Stimulated activated CD4-positive, alpha-beta T cell treated with anti-CD3 and anti-CD28 coated beads, Interleukin-2, amount 100 ng/mL, for 4 hours (primary cell): ENCODE measurements around the gene GBA2.
A peak's percentile ranks its signal among the peaks of the same experiment; 100 is the strongest.

Experiments used
- DNase-seq: peaks from one replicate; pipeline ENCODE4 v3.0.0-alpha.2; 2020; ENCODE audit warnings: low read depth

Gene GBA2

DNA sequence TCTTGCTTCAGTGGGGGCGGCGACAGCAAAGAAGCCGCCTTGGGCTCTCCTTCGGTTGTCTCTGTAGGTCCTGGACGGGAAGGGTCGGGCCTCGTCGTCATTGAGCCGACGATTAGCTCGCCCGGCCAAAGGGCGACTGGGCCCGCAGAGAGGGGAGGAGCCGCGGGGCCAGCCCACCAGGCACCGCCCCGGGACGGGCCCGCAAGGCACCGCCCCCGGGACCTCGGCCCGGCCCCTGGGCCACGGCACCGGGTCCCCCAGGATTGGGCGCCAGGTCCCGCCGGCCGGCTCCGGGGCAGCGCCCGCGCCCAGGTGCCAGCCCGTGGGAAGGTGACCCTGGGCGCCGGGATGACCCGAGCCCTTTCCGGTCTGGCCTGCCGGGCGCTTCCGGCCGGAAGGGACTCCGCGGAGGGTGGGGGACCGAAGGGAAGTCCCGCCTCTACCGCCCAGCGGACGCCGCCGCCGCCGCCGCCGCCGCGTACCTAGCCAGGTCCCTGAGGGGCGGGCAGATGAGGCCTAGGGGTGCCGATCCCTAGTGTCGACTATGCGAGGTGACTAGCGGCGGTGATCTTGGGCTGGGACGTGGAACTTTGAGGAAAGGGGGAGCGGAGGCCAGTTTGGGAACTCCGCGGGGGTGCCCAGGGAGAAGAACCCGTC lies at the start of gene GBA2, which contains the start of gene RGP1:
GBA2 (minus strand) TSS at position 371 of the 657 bp plus-strand sequence. CDS start 524 bp downstream, outside the sequence.
RGP1 (plus strand) TSS at position 430 of the 657 bp plus-strand sequence. CDS start 469 bp downstream, outside the sequence.
- no peak for DNase-seq

DNA sequence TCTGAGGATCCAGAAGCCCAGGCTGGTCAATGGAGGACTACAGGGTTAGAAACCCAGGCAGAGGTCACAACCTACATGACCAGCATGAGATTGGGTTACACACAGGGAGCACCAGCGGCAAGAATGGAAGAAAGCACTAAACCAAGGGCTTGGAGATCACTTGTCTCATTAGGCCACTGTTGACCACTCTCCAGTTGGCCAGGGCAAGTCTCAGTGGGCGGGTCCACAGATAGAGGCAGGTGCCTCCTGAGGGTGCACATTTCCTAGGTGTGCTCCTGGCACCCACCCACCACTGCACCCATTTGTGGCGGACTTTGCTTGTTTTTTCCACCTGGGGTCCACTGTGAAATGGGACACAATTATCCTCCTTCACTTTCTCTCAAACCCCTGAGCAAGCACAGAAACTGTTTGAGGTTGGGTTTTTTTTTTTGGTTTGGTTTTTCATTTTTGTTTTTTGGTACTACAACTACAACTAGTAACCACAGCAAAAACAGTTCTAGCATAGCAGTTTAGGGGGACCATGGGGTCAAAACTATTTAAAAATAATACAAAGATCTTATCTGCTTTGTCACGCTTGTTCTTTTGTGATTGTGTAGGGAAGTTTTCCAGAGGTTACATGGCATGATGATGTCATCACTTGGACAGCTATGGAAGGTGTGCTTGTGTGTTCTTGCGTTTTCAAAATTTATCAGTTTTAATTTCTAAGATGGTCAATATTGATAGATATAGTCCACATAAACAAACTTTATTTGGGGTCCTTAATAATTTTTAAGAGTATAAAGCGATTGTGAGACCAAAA lies 48.5 kb upstream of the GBA2 start:
- no peak for DNase-seq

DNA sequence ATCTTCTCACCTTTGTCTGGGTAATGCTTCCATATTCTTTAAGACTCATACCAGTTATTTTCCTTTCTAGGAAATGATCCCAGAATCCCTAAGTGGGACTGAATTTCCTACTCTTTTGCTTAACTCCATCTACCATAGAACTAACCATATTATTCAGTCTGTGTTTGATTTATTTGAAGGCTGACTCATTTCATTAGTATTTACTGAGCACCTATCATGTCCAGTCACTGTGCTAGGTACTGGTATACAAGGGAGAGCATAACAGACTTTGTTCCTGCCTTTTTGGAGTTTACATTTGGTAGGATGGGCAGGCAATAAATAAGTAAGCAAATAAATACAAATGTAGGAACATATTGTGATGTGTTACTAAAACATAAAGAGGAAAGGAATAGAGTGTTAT lies 46.7 kb upstream of the GBA2 start:
- no peak for DNase-seq

DNA sequence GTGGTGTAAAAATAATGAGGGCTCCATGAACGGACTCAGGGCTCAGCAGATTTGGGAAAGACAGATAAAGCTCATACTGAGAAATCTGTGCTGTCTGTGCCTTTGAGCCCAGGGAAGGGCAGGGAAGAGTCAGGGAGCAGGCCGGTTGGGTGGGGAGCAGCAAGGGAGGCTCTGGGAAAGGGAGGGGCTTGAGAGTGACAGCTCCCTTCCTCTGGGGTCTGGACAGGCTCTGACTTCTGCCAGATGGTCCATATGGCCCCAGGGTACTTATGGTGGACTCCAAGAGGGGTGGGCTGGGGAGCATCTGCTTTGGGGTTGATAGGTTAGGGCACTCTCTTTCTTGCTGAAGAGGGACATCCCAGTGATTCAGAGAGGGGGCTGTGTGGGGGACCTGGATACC lies 44.4 kb upstream of the GBA2 start:
- DNase-seq = no peak

DNA sequence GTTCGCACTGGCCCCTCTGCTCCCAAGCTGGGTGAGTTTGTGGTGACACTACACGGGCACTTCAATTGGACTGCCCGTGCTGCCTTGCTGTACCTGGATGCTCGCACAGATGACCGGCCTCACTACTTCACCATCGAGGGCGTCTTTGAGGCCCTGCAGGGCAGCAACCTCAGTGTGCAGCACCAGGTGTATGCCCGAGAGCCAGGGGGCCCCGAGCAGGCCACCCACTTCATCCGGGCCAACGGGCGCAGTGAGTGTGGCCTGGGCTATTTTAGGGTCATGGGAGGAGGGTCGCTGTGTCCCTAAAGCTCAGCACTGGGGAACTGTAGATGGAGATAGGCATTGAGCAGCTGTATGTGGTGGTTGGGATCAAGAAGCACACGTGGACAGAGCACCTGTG lies 43.8 kb upstream of the GBA2 start:
- DNase-seq = no peak

DNA sequence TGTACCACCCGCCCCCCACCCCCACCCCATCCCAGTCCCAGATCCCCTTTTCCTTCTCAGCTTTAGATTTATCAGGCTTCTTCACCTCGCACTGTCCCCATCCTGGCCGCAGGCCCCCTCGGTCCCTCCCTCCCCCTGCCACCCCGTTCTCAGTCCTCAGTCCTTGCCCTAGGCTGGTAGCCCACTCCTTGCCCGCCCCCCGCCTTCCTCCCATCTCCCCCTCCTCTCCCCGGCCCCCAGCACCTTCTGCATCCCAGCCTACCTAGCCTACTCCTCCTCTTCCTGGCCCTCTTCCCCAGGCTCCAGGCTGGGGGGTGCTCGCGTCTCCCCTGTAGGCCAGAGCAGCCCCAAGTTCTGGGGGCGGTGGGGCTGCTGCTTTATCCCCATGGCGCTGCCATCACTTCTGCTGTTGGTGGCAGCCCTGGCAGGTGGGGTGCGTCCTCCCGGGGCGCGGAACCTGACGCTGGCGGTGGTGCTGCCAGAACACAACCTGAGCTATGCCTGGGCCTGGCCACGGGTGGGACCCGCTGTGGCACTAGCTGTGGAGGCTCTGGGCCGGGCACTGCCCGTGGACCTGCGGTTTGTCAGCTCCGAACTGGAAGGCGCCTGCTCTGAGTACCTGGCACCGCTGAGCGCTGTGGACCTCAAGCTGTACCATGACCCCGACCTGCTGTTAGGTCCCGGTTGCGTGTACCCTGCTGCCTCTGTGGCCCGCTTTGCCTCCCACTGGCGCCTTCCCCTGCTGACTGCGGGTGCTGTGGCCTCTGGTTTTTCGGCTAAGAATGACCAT lies 43.2 kb upstream of the GBA2 start:
- DNase-seq = no peak

DNA sequence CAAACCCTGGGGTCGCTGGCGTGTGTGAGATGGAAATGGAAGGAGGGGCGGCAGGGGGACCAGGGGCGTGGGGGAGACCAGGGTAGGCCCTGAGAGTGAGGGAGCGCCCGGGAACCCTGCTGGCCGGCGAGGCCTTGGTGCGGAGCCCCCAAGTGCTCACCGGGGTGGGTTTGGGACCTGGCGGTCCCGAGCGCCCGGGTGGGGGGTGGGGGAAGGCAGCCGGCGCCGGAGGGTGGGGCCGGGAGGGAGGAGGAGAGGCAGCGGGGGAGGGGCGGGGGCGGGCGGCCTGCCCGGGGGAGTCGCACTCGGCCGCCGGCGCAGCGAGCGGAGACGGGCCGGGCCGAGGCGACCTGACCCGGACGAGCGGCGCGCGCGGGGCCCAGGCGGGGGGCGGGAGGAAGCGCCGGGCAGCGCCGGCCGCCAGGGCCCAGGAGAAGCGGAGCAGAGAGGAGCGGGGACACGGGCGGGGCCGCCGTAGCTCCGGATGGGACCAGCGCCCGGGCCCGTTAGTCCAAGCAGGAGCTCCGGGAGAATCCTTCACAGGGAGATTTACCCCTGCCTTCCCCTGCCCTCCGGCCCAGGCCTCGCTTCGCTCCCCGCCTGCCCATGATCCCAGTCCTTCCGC lies 42.4 kb upstream of the GBA2 start, which contains the start of gene NPR2:
NPR2 (plus strand) TSS at position 295 of the 625 bp plus-strand sequence. CDS start 818 bp downstream, outside the sequence.
- DNase-seq = no peak

DNA sequence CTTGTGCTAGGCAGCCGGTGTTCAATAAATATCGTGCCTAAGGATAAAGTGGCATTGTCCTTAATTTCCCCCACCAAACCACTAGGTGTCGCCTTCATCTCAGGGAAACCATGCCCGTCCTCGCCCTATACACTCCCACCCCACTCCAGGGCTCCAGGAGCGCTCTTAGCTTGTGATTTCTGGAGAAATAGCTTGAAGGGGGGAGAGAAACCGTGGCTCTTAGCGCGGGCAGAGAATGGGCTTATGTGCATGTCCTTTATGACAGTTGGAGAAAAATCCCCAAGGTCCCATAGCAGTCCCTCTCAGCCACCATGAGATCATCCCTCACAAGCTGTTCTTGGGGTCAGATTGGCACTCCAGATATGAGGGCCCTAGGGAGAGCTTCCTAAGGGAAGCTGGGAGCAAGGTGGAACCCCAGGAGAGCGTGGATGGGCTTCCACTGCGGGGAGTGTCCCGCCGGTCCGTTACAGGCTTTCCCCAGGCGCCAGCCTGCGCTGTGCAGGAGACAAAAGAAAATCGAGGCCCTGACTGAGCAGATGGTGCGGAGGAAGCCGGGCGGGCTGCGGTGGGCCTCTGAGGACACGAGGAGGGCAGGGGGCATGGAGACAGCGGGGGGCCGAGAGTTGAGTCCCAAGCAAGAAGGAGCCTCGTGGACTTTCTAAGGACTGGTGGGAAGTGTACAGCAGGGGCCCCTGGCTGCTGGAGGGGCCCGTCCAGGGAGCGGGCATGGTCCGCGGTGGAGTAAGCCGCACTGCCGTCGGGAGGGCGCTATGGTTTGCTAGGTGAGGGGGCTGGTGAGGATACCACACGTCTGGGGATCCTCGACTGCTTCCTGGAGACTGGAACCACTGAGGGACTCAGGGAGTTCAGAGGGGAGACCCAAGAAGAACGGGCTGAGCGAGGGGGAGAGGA lies 41.6 kb upstream of the GBA2 start:
- DNase-seq = peak; percentile 44

DNA sequence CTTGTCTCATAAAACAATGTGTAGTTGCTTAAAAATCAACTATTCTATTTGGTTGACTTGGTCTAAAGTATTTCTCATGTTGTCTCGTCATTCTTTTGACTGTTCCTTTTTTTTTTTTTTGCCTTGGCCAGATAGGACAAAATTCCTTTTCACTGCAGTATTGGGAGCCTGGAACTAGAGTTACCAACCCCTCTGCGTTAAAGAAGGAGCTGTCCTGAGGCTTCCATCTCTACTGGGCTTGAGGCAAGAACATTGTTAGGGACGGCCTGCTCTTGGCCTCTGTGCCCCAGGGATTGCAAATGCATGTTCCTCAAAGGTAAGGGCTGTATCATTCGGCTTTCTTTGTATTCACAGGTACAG lies 41.0 kb upstream of the GBA2 start:
- no peak for DNase-seq

DNA sequence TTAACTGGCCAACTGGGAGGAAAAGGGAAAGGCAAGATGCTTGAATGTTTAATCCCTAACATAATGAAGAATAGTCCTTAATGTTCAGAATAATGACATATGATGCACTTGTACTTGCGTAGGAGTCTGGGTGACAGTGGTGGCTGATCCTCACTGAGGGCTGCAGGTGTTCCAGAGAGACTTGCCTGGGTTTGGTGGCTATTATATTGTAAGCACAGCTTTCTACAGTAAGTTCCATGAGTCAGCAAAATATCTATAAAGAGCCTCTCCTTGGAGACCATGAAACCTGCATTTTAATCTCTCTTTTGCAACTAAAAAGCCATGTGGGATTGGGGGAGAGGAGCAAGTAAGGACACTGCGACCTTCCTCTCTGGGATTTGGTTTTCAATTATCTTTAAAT lies 40.5 kb upstream of the GBA2 start:
- DNase-seq = no peak

DNA sequence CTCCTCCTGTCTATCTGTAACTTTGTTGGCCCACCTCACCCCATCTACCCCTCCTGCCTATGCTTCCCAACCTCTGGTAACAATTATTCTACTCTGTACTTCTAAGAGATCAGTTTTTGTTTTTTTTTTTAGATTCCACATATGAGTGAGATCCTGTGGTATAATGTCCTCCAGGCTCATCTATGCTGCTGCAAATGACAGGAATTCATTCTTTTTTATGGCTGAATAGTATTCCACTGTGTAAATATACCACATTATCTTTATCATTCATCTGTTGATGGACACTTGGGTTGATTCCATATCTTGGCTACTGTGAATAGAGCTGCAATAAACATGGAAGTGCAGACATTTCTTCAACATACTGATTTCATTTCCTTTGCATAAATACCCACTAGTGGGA lies 34.4 kb upstream of the GBA2 start:
- DNase-seq = no peak

DNA sequence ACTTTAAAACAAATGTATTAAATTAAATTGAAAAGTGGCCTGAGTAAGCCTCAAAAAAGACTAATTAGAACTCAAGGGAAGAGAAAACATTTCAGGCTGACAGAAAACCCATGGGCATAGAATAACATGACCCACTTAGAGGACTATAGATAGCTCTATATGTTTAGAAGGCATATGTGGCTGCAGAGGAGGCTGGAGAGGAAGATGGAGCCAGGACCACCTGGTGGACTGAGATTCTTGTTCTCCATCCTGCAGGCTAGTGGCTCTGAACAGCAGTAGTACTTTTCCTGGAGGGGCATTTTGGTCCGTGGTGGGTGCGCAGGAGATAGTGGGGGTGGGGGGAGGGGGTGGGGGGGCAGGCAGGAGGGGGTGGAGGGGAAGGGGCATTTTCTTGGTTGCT lies 32.0 kb upstream of the GBA2 start:
- DNase-seq = no peak

DNA sequence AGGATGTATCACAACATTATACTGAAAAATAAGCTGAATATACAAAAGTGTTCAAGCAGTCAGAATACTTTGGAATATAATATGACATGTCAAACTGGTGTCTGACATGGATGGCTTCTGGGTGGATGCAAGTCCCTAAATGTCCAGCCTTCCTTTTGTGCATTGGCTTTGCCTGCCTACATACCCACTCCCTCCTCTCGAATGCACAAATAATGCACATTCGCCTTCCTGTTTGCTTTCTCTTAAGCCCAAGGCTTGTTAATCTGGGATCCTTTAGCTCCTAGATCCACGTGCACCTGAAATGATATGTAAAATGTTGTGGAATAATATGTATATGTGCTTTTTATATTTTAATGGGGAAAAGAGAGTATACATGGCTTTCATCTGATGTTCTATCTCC lies 29.5 kb upstream of the GBA2 start:
- DNase-seq = no peak

DNA sequence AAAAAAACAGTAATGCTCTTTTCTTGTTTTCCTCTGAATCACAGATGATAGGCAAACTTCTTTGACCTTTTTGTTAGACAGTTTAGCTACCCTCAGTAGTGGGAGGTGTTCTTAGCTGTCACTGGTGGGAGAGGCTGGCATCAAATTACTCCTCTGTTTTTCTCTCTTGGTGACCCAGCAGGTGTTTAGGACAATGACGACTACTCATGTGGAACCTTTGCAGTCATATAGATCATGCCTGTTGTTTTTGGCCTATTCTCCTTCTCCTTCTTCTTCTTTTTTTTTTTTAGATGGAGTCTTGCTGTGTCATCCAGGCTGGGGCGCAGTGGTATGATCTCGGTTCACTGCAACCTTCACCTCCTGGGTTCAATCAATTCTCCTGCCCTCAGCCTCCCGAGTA lies 27.0 kb upstream of the GBA2 start:
- no peak for DNase-seq

DNA sequence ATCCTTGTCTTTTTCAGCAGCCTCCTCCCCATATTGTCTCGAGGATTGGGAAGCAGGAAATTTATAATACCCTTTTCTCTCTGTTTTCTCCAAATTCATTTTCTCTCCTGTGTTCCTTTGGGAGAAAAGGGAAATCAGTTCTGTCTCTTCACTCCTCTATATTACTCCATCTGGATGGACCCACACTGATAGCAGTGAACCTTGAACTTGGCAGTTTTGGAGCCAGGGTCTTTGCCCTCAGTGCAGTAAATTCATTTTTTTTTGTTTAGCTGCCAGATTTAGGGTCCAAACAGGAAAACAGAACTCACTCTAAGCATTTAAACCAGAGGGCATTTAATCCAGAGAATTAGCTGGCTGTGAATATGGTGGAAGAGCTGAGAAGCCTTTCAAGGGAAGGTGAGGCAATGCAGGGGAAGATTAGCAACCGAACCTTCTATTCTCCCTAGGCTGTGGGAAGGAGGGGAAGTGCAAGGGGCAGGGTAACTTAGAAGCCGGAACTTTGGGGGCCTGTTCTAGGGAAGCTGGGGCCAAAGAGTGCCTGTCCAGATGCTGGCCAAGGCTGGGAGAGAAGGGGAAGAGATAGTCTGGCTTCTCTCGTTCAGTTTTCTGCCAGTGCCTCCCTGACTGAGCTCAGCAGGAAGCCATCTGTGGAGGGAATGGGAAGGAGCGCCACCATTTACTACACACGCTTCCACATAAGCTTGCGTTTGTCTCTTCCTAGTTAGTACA lies 26.0 kb upstream of the GBA2 start:
- no peak for DNase-seq

DNA sequence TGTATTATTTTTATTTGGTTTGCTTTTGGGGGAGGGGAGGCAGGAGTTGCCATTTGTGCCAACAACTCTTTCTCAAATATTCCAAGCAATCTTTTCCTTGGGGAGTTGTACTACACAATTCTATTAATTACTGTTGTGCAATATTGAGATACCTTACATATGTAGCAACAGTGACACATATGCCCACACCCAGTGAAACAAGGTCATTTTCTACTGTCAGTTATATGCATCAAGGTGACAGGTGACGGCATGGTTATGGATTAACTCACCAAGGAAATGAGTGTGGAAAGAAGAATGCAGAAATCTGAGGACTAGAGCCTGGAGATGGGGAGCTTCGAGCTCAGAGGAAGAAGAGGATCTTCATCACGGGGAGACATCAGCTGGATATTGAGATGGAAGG lies 22.9 kb upstream of the GBA2 start:
- no peak for DNase-seq

DNA sequence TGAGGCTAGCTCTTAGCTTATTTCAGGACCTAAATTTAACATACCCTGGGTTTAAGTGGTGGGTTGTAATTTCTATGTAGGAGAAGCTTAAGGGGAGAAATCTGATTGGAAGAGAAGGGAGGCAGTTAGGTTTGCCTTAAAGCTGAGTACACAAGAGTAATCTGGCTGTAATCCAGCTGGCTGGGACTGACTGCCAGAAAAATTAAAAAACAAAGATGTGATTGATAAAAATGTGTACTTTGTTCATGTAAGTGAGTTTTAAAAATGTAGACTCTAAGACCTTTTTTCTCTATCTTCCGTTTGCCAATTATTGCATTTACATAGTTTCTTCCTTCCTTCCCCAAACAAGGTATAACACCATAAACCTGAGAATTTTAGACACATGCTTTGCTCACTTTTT lies 22.5 kb upstream of the GBA2 start:
- no peak for DNase-seq

DNA sequence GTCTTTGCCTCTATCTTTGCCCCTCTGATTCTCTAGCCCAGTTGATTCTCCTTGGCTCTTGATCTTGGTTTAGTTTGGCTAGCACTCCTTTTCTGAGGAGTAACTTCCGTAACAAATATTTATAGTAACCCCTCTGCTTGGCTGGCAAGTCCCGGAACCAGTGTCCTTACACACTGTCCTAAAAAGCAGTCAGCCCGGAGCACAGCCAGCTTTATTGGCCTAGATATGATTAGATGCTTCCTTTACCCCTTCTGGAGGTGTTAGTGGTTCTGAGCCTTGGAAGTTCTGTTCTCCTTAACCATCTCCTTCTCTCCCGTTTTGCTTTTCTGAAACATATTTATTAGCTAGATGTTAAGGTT lies 22.0 kb upstream of the GBA2 start:
- no peak for DNase-seq

DNA sequence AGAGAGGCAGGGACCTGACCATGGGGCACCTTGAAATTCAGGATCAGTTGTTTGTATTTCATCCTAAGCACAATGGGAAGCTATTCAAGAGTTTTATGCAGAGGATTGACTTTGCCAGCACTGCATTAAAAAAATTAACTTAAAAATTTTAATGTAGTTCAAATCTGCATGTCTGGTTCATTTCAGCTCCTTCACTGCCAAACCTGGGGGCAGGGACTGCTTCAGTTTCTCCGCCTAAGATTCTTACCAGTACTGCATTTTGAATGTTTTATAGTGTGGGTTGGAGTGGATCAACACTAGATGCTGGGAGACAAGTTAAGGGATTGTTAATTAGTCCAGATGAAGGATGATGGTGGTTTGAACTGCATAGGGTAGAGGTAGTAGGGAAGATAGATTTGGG lies 20.7 kb upstream of the GBA2 start:
- no peak for DNase-seq

DNA sequence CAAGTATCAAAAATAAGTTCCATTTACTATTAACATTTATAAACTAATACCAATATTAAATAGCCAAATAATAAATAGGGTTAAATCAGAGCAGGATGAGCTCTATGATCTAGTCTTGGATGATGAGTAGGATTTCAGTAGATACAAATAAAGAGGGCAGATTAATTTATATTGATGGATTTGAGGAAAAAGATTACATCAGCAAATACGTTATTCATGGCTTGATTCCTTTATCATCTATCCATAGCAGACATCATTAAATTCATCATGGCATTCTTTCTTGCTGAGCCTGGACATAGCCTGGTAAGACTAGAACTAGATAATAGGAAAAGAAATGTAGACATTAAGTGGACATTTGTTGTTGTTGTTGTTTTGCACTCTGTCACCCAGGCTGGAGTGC lies 18.4 kb upstream of the GBA2 start:
- no peak for DNase-seq

DNA sequence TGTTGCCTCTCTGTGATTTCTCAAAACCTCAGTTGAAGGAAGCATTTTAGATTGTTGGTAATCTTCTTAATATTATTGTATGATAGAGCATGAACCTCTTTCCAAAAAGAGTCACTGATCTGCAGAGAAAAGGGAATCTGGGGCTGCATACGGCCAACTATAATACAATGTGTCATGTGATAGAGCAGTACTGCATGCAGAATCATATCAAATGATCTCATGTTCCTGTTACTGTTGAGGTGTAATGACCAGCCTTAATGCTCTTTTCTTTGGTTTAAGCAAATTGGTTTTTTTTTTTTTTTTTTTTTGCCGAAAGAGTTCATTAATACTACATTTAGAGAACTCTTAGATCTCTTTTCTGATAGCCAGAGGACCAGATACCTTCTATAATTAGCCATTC lies 18.0 kb upstream of the GBA2 start:
- DNase-seq = no peak
